Peyer's patch (tissue), 4 donors: Measurements from ENCODE around the gene KIAA1614. TPM values are rescaled to one million over a fixed set of nuclear protein-coding genes. Genes with fewer than 3 reads are reported as not detected.

ENCODE experiments used
- DNase-seq, 3 donors: peaks; one replicate each; pipeline ENCODE4 v3.0.0-alpha.2; 2017 to 2019
- H3K27ac ChIP-seq, 4 donors: fragments of 200-600 bp; sonication (generic); one replicate each; pipeline ENCODE4 v1.5.1; 2016 to 2019
- H3K27me3 ChIP-seq, 2 donors: fragments of 200-600 bp; sonication (generic); one replicate each; pipeline ENCODE4 v1.5.1; 2019
- H3K36me3 ChIP-seq, 3 donors: fragments of 200-600 bp; sonication (generic); one replicate each; pipeline ENCODE4 v1.5.1; 2016 to 2019
- H3K4me1 ChIP-seq, 4 donors: fragments of 200-600 bp; sonication (generic); one replicate each; pipeline ENCODE4 v1.5.1; 2016 to 2019
- H3K4me3 ChIP-seq, 4 donors: fragments of 200-600 bp; sonication (generic); 1 replicate in 3 of 4; 2 replicates in 1 of 4; pipeline ENCODE4 v1.5.1; 2016 to 2019; ENCODE audit warnings: mild to moderate bottlenecking in 1 of 4
- H3K9me3 ChIP-seq, 4 donors: fragments of 200-600 bp; sonication (generic); one replicate each; pipeline ENCODE4 v1.5.1; 2016 to 2019; ENCODE audit warnings: mild to moderate bottlenecking in 1 of 4
- POLR2A ChIP-seq, 2 donors: fragments of 450-650 bp; IDR thresholded peaks; one replicate each; pipeline ENCODE4 v1.5.1; 2017; ENCODE audit warnings: antibody characterized with exemption in 2 of 2, mild to moderate bottlenecking in 2 of 2, moderate library complexity in 2 of 2
- total RNA-seq, 4 donors: library from RNA; depleted of rRNA; stranded (reverse); fragments of >200 nt; gene quantifications; one replicate each; pipeline ENCODE4 v1.1.0, GENCODE V29; 2016
- TF ChIP-seq, protein P1 (sequence below), 6 experiments: fragments of 450-650 bp in 4 of 6; fragments of 200-600 bp in 2 of 6; sonication (generic) in 1 of 6; IDR thresholded peaks; one replicate each; pipeline ENCODE4 v1.5.1; 2017 to 2019; ENCODE audit warnings: antibody characterized with exemption in 6 of 6, mild to moderate bottlenecking in 3 of 6, moderate library complexity in 1 of 6

KIAA1614 gene
- total RNA-seq, 4 donors from 2014 or later, result 0.35 to 2.5 (median 1.7) TPM

- Histone ChIP-seq H3K27me3 (no peaks in the 10 kb centered on the region), H3K4me1 (no peaks in the 10 kb centered on the region), H3K27ac (no peak overlapping the region), H3K9me3 (no peaks in the 10 kb centered on the region), H3K36me3 (peaks cover 0 to 7% (median 0%) of the 10 kb centered on the region in 3 donors), H3K4me3 (no peak overlapping the region)
- no peak for DNase-seq
- TF ChIP-seq, protein P1, sequence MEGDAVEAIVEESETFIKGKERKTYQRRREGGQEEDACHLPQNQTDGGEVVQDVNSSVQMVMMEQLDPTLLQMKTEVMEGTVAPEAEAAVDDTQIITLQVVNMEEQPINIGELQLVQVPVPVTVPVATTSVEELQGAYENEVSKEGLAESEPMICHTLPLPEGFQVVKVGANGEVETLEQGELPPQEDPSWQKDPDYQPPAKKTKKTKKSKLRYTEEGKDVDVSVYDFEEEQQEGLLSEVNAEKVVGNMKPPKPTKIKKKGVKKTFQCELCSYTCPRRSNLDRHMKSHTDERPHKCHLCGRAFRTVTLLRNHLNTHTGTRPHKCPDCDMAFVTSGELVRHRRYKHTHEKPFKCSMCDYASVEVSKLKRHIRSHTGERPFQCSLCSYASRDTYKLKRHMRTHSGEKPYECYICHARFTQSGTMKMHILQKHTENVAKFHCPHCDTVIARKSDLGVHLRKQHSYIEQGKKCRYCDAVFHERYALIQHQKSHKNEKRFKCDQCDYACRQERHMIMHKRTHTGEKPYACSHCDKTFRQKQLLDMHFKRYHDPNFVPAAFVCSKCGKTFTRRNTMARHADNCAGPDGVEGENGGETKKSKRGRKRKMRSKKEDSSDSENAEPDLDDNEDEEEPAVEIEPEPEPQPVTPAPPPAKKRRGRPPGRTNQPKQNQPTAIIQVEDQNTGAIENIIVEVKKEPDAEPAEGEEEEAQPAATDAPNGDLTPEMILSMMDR (IDR thresholded peaks at IDR 0.05), result no peak
- no peak for TF ChIP-seq POLR2A (IDR thresholded peaks at IDR 0.05)
Observed at GRCh38 chr1:180932378-180932777, 19.7 kb downstream of the KIAA1614 start.

- TF ChIP-seq POLR2A (IDR thresholded peaks at IDR 0.05), result no peak
- TF ChIP-seq, protein P1 (IDR thresholded peaks at IDR 0.05), result no peak
- no peak for DNase-seq
- peaks cover 0 to 7% (median 0%) of the 10 kb centered on the region in 3 donors for H3K36me3 ChIP-seq
- H3K27me3 ChIP-seq, result no peaks in the 10 kb centered on the region
- H3K27ac ChIP-seq, result no peak overlapping the region
- no peaks in the 10 kb centered on the region for H3K4me1 ChIP-seq
- H3K9me3 ChIP-seq, result no peaks in the 10 kb centered on the region
- no peak overlapping the region for H3K4me3 ChIP-seq
Observed at GRCh38 chr1:180933141-180933540, 20.4 kb downstream of the KIAA1614 start.

GRCh38 chr1:180934563-180934962 is 21.9 kb downstream of the KIAA1614 start:
- Histone ChIP-seq H3K4me1 (no peaks in the 10 kb centered on the region), H3K36me3 (peaks cover 0 to 7% (median 0%) of the 10 kb centered on the region in 3 donors), H3K27ac (no peak overlapping the region), H3K4me3 (no peak overlapping the region), H3K27me3 (no peaks in the 10 kb centered on the region), H3K9me3 (no peaks in the 10 kb centered on the region)
- TF ChIP-seq, protein P1 (IDR thresholded peaks at IDR 0.05), result no peak
- TF ChIP-seq POLR2A (IDR thresholded peaks at IDR 0.05), result no peak
- no peak for DNase-seq

GRCh38 chr1:180935326-180936109 is 22.8 kb downstream of the KIAA1614 start:
- peak in 1 of 2 donors; percentile 24 for TF ChIP-seq POLR2A (IDR thresholded peaks at IDR 0.05)
- TF ChIP-seq, protein P1 (IDR thresholded peaks at IDR 0.05), result no peak
- H3K9me3 ChIP-seq, result no peaks in the 10 kb centered on the region
- peak overlapping the region in 2 of 4 donors; percentile 44 to 45 for H3K4me3 ChIP-seq
- peak; percentile 37 to 85 (median 83) for DNase-seq
- no peak overlapping the region for H3K27ac ChIP-seq
- peaks cover 0 to 5% (median 0%) of the 10 kb centered on the region in 3 donors for H3K36me3 ChIP-seq
- H3K4me1 ChIP-seq, result no peaks in the 10 kb centered on the region
- H3K27me3 ChIP-seq, result no peaks in the 10 kb centered on the region

DNA sequence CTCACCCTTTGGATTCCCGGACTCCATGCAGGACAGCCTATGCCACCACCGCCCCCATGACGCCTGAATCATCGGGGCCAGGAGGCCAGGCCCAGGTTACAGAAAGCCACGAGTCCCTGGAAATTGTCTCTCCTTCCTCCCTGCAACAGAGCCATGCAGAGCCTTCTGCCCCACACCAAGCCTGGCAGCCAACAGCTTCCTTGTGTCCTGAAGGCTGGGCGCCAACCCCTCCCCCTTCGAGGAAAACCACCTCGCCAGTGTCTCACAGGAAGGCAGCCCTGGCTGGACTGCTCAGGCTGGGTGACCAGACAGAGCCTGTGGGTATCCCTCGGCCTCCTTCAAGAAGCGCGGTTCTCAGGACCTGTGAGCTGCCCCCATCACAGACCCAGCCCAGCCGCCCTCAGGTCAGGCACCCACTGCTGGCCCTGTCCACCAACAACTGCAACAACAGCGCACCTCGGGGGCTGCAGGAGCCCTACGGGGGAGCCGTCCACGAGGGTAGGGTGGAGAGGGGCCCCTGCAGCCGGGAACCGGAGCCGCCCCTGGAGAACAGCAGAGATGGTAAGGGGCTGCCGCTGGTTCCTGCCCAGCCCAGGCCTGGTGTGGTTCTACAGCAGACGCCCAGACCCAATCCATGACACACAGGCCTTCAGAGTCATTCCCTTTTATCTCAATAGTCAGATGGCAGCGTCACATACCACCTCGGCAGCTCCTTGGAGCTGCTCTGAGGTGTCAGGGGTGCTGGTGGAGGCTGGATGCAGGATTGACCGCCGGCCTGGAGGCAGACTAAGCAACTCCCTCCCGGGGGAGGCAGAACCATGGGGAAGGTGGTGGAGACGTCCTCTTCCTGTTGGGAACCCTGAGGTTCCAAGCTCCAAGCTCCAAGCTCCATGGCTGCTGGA is 23.7 kb downstream of the KIAA1614 start:
- Histone ChIP-seq H3K4me3 (no peak overlapping the region), H3K27me3 (no peaks in the 10 kb centered on the region), H3K36me3 (peaks cover 0 to 5% (median 0%) of the 10 kb centered on the region in 3 donors), H3K4me1 (no peaks in the 10 kb centered on the region), H3K9me3 (no peaks in the 10 kb centered on the region), H3K27ac (no peak overlapping the region)
- no peak for DNase-seq
- TF ChIP-seq, protein P1 (IDR thresholded peaks at IDR 0.05), result no peak
- TF ChIP-seq POLR2A (IDR thresholded peaks at IDR 0.05), result no peak
